ENCODE data around the gene PPARA.

DNA sequence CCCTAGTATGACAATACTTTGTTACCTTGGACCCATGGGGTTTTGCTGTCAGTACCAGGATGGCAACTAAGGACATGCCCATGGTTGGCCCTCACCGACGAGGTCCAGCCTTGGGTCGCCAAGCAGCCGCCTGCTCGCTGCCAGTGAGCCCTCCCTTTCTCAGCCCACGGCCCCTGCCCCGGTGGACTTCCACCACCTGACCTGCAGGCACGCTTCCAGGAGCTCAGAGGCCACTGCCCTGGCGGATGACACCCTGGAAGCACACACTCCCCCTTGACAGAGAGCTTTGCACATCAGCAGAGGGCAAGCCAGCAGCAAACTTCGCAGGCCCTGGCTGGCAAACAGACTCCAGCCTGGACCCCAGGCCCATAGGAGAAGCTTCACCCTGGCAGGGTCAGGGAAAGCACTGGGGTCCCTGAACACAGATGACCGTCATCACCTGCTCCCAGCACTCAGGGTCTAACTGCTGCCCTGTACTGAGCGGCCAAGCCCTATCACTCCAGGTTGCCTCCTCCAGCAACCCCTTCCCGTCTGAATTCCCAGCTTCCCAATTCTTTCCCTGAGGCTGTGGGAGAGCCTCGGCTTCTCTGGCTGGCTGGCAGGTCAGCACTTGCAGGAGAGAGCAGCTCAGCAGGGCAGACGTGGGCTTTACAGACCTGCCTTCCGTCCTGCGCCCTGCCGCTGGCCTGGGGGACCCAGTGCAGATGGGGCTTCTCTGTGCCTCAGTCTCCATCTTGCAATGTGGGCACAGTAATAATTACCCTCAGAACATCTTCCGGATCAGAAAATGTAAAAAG is 2.7 kb upstream of the PPARA start:
- TF ChIP-seq, protein P1, sequence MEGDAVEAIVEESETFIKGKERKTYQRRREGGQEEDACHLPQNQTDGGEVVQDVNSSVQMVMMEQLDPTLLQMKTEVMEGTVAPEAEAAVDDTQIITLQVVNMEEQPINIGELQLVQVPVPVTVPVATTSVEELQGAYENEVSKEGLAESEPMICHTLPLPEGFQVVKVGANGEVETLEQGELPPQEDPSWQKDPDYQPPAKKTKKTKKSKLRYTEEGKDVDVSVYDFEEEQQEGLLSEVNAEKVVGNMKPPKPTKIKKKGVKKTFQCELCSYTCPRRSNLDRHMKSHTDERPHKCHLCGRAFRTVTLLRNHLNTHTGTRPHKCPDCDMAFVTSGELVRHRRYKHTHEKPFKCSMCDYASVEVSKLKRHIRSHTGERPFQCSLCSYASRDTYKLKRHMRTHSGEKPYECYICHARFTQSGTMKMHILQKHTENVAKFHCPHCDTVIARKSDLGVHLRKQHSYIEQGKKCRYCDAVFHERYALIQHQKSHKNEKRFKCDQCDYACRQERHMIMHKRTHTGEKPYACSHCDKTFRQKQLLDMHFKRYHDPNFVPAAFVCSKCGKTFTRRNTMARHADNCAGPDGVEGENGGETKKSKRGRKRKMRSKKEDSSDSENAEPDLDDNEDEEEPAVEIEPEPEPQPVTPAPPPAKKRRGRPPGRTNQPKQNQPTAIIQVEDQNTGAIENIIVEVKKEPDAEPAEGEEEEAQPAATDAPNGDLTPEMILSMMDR (IDR thresholded peaks at IDR 0.05), result no peak
- TF ChIP-seq ZFX (IDR thresholded peaks at IDR 0.05; ENCODE audit: borderline replicate concordance), result no peak
